DOHH2 (cell line): ENCODE measurements around the gene GPATCH3.
A peak's percentile ranks its signal among the peaks of the same experiment; 100 is the strongest.

Experiments
- H3F3A ChIP-seq: fragments of 200-600 bp; sonication (generic), shearing (Covaris generic); 2 replicates; pipeline ENCODE4 v1.6.0; 2016; ENCODE audit warnings: antibody characterized with exemption, mild to moderate bottlenecking; ENCODE audit not compliant: control insufficient read depth, insufficient read depth
- H3K27ac ChIP-seq: fragments of 200-600 bp; sonication (generic); 2 replicates; pipeline ENCODE4 v1.5.1; 2014; ENCODE audit warnings: low read depth, mild to moderate bottlenecking, low read length, moderate library complexity
- H3K27me3 ChIP-seq: fragments of 200-600 bp; sonication (generic); 2 replicates; pipeline ENCODE4 v1.6.1; 2014; ENCODE audit warnings: mild to moderate bottlenecking, low read length, mixed read lengths; ENCODE audit not compliant: control insufficient read depth
- H3K36me3 ChIP-seq: fragments of 200-600 bp; sonication (generic); 2 replicates; pipeline ENCODE4 v1.6.1; 2014; ENCODE audit warnings: mild to moderate bottlenecking, low read length, moderate library complexity, mixed read lengths; ENCODE audit not compliant: control insufficient read depth
- H3K4me1 ChIP-seq: fragments of 200-600 bp; sonication (generic); 2 replicates; pipeline ENCODE4 v1.6.1; 2014; ENCODE audit warnings: mild to moderate bottlenecking, low read length, mixed read lengths; ENCODE audit not compliant: control insufficient read depth
- H3K4me2 ChIP-seq: fragments of 200-600 bp; sonication (generic); 2 replicates; pipeline ENCODE4 v1.6.0; 2014; ENCODE audit warnings: mild to moderate bottlenecking, low read length, moderate library complexity
- H3K4me3 ChIP-seq: fragments of 200-600 bp; sonication (generic); 2 replicates; pipeline ENCODE4 v1.5.1; 2014; ENCODE audit warnings: mild to moderate bottlenecking, low read length, mixed read lengths
- H3K79me2 ChIP-seq: fragments of 200-600 bp; sonication (generic); 2 replicates; pipeline ENCODE4 v1.6.1; 2014; ENCODE audit warnings: mild to moderate bottlenecking, low read length, mixed read lengths; ENCODE audit not compliant: control insufficient read depth
- H3K9me2 ChIP-seq: fragments of 200-600 bp; sonication (generic); replicated peaks from 2 replicates; pipeline ENCODE4 v1.6.1; 2014; ENCODE audit warnings: mild to moderate bottlenecking, low read length, mixed read lengths; ENCODE audit not compliant: control insufficient read depth
- H3K9me3 ChIP-seq: fragments of 200-600 bp; sonication (generic); 2 replicates; pipeline ENCODE4 v1.6.1; 2014; ENCODE audit warnings: antibody characterized with exemption, low read length, mixed read lengths; ENCODE audit not compliant: control insufficient read depth, insufficient read depth
- H4K20me1 ChIP-seq: fragments of 200-600 bp; sonication (generic); 2 replicates; pipeline ENCODE4 v1.6.0; 2014; ENCODE audit warnings: low read depth, mild to moderate bottlenecking, antibody characterized with exemption, low read length, moderate library complexity; ENCODE audit not compliant: control insufficient read depth, insufficient read depth
- EZH2phosphoT487 ChIP-seq: fragments of 200-600 bp; sonication (generic); IDR thresholded peaks from 2 replicates; pipeline ENCODE4 v1.6.1; 2017; ENCODE audit warnings: borderline replicate concordance, mild to moderate bottlenecking, antibody characterized with exemption, low read length, moderate library complexity, mixed read lengths
- TF ChIP-seq, protein P1 (sequence below): fragments of 200-600 bp; sonication (generic); IDR thresholded peaks from one replicate; pipeline ENCODE4 v1.5.1; 2014; ENCODE audit warnings: antibody characterized with exemption, mild to moderate bottlenecking, low read depth, low read length; ENCODE audit not compliant: poor library complexity, severe bottlenecking

The GPATCH3 gene

GRCh38 chr1:26900815-26901511 is 696 bp upstream of the GPATCH3 start:
- Histone ChIP-seq H3K4me1 (peaks cover 14% of the 10 kb centered on the region), H4K20me1 (no peaks in the 10 kb centered on the region), H3K36me3 (peaks cover 3% of the 10 kb centered on the region; the same call in 1 of the 2 replicates), H3K27ac (peak overlapping the region; percentile 35; the same call in 1 of the 2 replicates), H3K4me3 (peak overlapping the region; percentile 85), H3K4me2 (peak overlapping the region; percentile 64), H3K79me2 (peaks cover 34% of the 10 kb centered on the region), H3K27me3 (no peaks in the 10 kb centered on the region), H3F3A (no peaks in the 10 kb centered on the region), H3K9me2 (no peaks in the 10 kb centered on the region), H3K9me3 (no peaks in the 10 kb centered on the region)
- TF ChIP-seq, protein P1, sequence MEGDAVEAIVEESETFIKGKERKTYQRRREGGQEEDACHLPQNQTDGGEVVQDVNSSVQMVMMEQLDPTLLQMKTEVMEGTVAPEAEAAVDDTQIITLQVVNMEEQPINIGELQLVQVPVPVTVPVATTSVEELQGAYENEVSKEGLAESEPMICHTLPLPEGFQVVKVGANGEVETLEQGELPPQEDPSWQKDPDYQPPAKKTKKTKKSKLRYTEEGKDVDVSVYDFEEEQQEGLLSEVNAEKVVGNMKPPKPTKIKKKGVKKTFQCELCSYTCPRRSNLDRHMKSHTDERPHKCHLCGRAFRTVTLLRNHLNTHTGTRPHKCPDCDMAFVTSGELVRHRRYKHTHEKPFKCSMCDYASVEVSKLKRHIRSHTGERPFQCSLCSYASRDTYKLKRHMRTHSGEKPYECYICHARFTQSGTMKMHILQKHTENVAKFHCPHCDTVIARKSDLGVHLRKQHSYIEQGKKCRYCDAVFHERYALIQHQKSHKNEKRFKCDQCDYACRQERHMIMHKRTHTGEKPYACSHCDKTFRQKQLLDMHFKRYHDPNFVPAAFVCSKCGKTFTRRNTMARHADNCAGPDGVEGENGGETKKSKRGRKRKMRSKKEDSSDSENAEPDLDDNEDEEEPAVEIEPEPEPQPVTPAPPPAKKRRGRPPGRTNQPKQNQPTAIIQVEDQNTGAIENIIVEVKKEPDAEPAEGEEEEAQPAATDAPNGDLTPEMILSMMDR = no peak
- no peak for TF ChIP-seq EZH2phosphoT487

- H3K79me2 ChIP-seq = peaks cover 39% of the 10 kb centered on the region
- no peaks in the 10 kb centered on the region for H4K20me1 ChIP-seq
- H3K9me3 ChIP-seq = no peaks in the 10 kb centered on the region
- no peak overlapping the region for H3K4me2 ChIP-seq
- peaks cover 14% of the 10 kb centered on the region for H3K4me1 ChIP-seq
- no peak overlapping the region for H3K27ac ChIP-seq
- no peaks in the 10 kb centered on the region for H3K27me3 ChIP-seq
- H3K9me2 ChIP-seq = no peaks in the 10 kb centered on the region
- H3F3A ChIP-seq = no peaks in the 10 kb centered on the region
- peaks cover 23% of the 10 kb centered on the region for H3K36me3 ChIP-seq
- no peak overlapping the region for H3K4me3 ChIP-seq
- TF ChIP-seq, protein P1 = no peak
- no peak for TF ChIP-seq EZH2phosphoT487
Measured at GRCh38 chr1:26897351-26897750, 2.9 kb downstream of the GPATCH3 start.

- H3K4me3 ChIP-seq = no peak overlapping the region
- no peak overlapping the region for H3K4me2 ChIP-seq
- H3K9me3 ChIP-seq = no peaks in the 10 kb centered on the region
- peaks cover 6% of the 10 kb centered on the region; the same call in 1 of the 2 replicates for H3F3A ChIP-seq
- 0 out of 2 replicates have a peak, but pooled peaks cover 3% of the 10 kb centered on the region for H4K20me1 ChIP-seq
- no peaks in the 10 kb centered on the region for H3K9me2 ChIP-seq
- H3K27ac ChIP-seq = no peak overlapping the region
- peaks cover 39% of the 10 kb centered on the region for H3K36me3 ChIP-seq
- H3K27me3 ChIP-seq = no peaks in the 10 kb centered on the region
- no peak for TF ChIP-seq EZH2phosphoT487
- TF ChIP-seq, protein P1 = no peak
- H3K4me1 ChIP-seq = peaks cover 15% of the 10 kb centered on the region
- H3K79me2 ChIP-seq = peaks cover 29% of the 10 kb centered on the region
Measured at GRCh38 chr1:26894263-26894662, 6.0 kb downstream of the GPATCH3 start.
